HS-27A (cell line): Measurements from ENCODE around the gene L3HYPDH.

Experiments used
- DNase-seq: peaks from one replicate; pipeline ENCODE4 v3.0.0-alpha.2; 2012; ENCODE audit warnings: low read depth, missing footprints

The L3HYPDH gene

GRCh38 chr14:59483819-59484638 is at the start of gene L3HYPDH, which contains the start of gene JKAMP:
Gene L3HYPDH (minus strand): TSS chr14:59484408. CDS start chr14:59484316, 92 bp downstream.
Gene JKAMP (plus strand): TSS chr14:59484517. CDS start chr14:59484590, 73 bp downstream.
- peak; percentile 87 for DNase-seq

DNA sequence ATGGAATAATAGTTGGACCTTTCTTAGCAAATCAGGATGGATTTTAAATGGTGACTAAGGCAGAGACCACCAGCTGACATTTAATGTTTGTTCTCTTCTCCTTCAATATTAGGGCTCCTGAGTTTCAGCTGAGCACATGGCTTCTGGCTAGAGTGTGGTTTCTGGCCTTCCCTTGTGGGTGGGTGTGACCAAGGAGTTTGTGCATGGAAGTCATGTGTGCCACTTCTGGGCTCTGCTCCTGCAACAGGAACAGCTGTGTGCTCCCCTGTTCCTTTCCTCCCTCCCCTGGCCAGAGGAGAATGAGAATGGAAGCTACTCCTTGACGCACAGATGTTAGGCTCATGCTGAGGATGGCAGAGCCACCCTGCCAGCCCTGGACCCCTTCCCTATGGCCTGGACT is 48.2 kb upstream of the L3HYPDH start:
- no peak for DNase-seq

GRCh38 chr14:59530349-59530748 is 46.1 kb upstream of the L3HYPDH start:
- DNase-seq = no peak

GRCh38 chr14:59529189-59529588 is 45.0 kb upstream of the L3HYPDH start:
- DNase-seq = no peak

GRCh38 chr14:59520224-59520623 is 36.0 kb upstream of the L3HYPDH start:
- DNase-seq = no peak

DNA sequence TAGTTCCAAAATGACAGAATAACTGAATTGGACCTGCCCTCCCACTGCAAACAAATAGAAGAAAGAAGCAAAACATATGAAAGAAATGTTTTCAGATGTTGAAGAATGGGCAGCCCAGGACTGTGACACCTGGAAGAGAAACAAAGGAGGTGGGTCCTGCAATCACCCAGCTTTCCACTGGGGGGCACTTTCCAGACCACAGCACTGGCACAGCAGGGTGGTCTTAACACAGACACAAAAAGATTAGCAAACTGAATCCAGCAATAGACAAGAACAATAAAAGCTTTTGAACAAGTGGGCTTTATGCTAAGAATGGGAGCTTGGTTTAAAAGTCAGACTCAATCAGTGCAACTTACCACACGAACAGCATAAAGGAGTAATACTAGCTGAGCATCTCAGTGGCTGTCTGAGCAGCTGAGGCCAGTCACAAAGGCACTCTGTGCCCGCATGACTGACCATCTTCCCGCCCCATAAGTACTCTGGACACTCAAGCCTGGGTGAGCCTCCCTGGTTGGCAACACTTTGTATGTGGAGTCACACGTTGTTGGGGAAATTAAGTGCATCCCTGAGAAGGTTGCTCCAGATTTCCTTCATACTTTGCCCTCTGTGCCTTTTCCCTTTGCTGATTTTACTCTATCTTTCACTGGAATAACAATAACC is 27.8 kb upstream of the L3HYPDH start:
- no peak for DNase-seq

- DNase-seq = no peak
These were observed 26.8 kb upstream of the L3HYPDH start for GRCh38 chr14:59510966-59511365.

- DNase-seq = no peak
These were observed 25.8 kb upstream of the L3HYPDH start for GRCh38 chr14:59510001-59510400.

- DNase-seq = no peak
These were observed 24.9 kb upstream of the L3HYPDH start for GRCh38 chr14:59509101-59509500.

- DNase-seq = no peak
These were observed 23.5 kb upstream of the L3HYPDH start for GRCh38 chr14:59507752-59508103.

DNA sequence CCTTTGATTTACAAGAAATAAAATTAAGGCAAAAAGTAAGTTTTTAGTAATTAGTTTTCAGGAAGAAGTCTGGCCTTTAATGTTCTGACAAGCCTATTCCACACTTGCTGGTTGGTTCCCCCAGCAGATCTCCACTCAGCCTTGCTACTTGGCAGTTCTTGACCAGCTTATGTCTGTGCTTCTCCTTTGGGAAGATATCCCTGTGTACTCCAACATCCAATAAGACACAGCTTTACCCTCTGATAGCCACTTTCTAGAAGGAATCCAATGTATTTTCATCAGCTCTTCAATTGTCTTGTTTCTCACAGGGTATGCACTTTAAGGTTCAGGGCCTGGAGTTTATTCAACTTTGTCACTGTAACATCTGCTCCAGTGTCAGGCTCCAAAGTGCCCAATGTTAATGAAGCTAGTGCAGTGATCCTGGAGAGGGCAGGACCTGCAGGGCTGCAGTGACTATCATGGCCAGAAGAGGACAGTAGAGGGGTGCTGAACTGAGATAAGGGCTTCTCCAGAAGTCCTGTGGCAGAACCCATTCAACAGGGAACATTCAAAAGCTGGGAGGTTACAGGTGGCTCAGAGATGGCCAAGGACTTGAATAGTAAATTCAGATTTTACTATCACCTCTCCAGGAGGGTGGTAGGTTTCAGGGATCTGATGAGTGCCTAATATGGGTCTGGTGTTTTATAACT is 23.0 kb upstream of the L3HYPDH start:
- DNase-seq = peak; percentile 29

DNA sequence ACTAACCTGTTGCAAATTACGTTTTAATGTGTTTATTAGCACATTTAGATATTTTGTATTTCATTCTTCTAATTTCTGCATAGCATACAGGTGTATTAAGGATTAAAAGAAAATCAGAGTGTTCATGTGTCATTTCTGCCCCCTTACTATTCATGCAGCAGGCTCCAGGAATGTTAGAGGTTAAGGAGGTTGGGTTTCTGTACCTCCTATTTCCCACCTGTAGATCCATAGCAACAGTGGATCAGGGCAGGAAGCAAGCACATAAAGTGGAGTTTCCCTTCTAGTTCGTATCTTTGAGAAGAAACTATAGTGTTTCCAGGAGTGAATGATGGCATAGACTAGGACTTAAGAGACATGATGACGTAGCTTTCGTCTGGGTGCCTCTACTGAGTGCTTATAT is 19.0 kb upstream of the L3HYPDH start:
- no peak for DNase-seq

DNA sequence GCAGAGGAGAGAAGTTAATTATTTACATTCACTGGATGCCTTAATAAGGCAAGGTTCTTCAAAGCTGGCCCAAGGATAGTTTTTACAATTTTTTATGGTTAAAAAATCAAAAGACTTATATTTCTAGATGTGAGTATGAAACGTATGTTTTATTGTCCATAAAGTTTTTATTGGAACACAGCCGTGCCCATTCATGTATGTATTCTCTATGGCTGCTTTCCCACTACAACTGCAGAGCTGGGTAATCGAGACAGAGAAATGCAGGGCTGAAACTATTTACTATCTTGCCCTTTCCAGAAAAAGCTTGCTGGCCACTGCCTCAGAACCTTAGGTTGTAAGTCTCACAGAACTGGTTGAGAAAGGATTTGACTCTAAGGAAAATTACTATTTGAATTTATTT is 16.5 kb upstream of the L3HYPDH start:
- DNase-seq = no peak

GRCh38 chr14:59492384-59492783 is 8.2 kb upstream of the L3HYPDH start:
- DNase-seq = no peak

DNA sequence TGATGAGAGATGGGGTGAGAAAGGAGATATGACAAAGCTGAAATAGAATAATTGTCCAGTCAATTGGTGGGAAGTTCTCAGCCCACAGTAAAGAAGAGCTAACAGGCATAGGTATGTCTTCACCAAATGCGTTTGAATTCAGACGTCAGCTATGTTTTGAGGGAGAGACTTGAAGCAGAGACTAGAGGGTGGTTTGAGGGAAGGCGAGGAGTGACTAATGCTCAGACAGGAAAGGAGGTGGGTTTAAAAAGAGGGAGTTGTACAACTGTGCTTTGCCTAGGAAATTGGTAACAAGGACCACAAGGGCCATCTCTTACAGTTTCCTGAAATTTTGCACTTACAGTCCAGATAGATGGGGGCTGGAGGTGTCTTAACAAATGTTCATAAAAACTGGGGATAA is 6.5 kb upstream of the L3HYPDH start:
- DNase-seq = no peak

DNA sequence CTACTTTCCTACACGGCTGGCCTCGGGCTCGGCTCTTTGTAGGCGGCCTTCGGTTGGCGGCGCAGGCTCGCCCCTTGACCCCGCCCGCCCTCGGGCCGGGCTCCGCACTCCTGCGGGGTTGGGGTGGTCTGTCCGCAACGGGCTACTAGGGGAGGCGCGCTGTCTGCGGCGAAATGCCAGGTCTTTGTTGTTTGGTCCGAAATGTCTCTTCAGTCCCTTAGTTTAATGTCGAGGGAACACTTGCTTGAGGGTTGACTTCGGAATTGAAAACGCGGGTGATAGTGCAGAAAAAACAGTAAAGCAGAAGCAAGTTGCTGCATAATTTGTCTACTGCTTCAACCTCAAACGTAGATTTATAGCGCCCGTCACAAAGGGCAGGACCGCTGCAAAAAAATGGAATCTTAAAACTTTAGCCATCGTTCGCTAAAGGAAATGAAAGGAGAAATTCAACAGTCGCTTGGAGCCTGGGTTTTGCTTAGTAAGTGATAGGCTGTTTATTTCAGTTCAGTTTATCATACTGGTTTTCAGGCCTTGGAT is 499 bp upstream of the L3HYPDH start:
- DNase-seq = no peak

- peak; percentile 38 for DNase-seq
These were observed 845 bp downstream of the L3HYPDH start for GRCh38 chr14:59483363-59483762.

DNA sequence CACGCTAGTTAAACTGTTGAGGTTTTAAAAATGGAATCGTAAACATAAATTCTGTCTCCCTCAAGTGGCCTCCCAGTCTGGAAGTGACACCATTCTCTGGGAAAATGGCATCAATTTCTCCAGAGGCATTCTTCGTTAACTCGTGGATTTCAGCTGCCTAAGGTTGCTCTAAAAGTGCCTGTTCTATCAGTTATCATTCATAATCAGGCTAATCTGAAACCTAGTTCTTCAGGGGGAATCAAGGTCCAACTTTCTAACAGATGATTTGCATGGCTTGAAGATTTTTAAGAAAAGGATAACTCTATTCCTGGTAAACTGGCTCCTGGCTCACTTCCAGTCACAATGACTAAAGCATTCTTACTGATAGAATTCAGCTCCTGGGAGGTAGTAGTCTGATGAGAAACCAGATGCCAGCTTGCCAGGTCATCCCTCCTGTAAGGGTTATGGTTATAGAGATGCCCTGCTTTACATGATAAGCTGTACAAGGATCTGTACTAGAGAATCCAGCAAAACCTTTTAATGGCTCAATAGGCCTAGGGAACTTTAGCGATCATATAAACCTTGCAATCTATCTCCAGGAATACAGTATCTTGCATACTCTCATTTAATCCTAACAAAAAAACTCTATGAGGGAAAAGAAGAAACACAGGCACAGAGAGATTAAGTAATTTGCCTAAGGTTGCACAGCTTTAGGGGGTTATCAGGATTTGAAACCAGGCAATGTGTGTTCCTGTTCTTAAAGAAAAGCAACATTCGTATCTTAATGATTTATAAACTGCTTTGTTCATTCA is 1.5 kb downstream of the L3HYPDH start:
- DNase-seq = peak; percentile 90

- peak; percentile 49 for DNase-seq
These were observed 2.2 kb downstream of the L3HYPDH start for GRCh38 chr14:59481871-59482540.

GRCh38 chr14:59481407-59481806 is 2.8 kb downstream of the L3HYPDH start:
- no peak for DNase-seq

DNA sequence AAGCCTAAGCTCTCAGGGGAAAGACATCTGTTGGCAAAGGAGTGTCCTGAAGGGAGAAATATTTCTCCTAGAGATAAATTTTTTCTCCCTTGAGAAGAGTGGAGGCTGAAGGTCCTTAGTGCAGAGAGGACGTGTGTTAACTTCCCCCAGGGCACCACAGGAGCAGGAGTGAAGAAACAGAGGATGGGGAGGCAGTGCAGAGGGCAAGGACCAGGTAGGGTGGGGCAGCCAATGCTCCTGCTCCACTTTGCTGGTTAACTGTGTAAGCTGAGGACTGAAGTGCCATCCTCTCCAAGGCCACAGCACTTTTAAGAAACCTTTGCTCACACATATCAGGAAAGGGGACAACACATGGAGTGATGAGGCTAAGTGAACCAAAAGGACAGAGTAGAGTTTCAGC is 4.0 kb downstream of the L3HYPDH start:
- DNase-seq = no peak
